Activated T-helper 1 cell treated with anti-CD3 and anti-CD28 coated beads, Interleukin-2, amount 50 U/mL, for 16 hours (primary cell): ENCODE measurements around the gene MIPOL1.
"Not testable (repeated sequence)": the region's sequence is repeated elsewhere in the genome, so short reads cannot be mapped to it uniquely, and the experiment has no call there.

Source experiments
- DNase-seq, 2 donors: peaks; one replicate each; pipeline ENCODE4 v3.0.0-alpha.2; 2020; ENCODE audit warnings: low read depth in 1 of 2, low spot score in 1 of 2

The MIPOL1 gene

DNA sequence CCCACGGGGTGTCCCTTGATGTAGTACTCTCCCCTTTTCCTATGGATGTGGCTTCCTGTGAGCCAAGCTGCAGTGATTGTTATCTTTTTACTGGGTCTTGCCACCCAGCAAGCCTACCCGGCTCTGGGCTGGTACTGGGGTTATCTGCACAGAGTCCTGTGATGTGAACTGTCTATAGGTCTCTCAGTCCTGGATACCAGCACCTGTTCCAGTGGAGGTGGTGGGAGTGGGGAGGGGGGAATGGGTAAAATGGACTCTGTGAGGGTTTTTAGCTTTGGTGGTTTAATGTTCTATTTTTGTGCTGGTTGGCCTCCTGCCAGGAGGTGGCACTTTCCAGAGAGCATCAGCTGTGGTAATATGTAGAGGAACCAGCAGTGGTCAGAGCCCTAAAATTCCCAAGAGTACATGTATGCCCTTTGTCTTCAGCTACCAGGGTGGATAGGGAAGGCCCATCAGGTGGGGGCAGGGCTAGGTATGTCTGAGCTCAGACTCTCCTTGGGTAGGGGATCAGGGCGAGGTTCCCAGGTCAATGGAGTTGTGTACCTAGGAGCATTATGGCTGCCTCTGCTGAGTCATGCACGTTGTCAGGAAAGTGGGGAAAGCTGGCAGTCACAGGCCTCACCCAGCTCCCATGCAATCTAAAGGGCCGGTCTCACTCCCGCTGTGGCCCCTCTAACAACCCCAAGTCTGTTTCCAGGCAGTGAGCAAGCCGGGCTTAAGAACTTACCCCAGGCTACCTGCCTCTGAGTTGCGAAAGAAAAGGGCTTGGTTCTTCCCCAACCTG is 199.6 kb downstream of the MIPOL1 start:
- DNase-seq, result not testable (repeated sequence)

DNA sequence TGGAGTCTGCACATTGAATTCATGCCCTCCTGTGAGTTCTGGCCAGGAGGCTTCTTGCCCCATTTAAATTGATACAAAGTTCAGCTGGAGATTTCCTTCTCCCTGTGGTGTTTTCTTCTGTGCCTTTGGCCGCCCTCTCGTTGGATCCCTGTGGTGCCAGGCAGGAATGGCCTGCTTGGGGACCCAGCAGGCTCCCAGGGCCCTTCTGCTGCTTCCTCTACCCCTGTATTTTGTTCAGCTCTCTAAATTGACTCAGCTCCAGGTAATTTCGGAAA is 200.1 kb downstream of the MIPOL1 start:
- DNase-seq, result no peak

DNA sequence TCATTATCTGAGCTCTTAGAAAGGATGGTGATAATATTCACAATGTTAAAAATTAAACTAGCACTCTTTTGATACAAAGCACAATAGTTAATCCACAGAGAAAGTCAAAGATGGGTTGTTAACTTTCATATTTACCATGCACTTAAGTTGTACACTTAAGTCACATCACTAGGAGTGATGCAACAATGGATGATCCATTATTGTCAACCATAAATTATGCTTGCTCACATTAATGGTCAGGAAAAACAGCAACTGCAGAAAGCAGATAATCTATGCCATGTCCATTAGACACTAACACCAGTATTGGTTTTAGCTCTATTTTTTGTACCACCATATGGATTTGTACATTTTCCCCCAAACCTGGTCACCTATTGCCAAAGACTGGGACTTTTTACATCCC is 201.8 kb downstream of the MIPOL1 start:
- no peak for DNase-seq

DNA sequence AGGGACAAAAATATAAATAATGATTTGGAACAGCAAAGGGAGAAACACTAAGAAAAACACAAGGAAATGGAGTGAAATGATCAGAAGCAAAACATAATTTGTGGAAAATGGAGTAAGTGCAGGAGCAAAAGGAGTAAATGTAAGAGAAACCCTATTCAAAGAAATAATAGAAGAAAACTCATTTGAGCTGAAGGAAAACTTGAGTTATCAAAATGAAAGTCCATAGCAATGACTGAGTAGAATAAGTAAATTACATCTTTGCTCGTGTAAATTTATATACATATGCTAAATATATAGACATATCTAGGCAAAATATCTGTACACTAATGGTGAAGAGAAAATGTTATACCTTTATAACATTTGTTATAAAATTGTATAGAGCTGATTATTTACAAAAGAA is 203.4 kb downstream of the MIPOL1 start:
- no peak for DNase-seq

DNA sequence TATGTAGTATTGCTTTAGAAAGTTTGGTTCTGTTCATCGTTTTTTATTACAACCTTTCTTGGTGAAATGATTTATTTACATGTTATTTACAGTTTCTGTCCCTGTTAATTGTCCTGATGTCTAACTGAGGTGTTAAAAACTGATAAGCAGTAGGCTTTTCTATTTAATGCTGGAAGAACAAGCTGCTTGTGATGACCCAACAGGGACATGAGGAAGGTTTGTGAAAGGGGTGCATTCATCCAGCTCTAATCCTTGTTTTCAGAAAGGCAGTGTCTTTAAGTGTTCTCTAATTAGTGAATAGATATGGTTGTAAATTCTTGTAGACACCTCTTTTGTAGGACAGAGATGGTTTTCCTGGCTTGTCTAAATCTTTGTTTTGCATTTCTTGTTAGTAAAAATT is 205.9 kb downstream of the MIPOL1 start:
- no peak for DNase-seq

DNA sequence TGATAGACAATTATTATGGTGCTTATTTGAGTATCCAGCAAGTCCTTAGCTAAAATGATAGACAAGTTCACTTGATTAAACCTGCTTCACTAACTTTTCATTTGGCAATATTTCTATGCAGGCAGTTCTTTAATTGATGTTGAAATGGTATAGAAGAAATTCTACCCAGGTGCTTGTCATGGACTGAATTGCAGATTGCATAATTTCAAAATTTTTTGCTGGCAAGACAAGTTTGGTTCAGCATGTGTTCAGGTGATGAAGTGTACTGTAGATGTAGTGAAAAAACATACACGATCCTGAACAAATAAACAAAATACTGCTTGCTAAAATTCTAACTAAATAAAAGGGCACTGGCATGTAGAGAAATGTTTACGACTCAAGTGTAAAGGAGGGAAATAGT is 208.4 kb downstream of the MIPOL1 start:
- DNase-seq, result no peak

DNA sequence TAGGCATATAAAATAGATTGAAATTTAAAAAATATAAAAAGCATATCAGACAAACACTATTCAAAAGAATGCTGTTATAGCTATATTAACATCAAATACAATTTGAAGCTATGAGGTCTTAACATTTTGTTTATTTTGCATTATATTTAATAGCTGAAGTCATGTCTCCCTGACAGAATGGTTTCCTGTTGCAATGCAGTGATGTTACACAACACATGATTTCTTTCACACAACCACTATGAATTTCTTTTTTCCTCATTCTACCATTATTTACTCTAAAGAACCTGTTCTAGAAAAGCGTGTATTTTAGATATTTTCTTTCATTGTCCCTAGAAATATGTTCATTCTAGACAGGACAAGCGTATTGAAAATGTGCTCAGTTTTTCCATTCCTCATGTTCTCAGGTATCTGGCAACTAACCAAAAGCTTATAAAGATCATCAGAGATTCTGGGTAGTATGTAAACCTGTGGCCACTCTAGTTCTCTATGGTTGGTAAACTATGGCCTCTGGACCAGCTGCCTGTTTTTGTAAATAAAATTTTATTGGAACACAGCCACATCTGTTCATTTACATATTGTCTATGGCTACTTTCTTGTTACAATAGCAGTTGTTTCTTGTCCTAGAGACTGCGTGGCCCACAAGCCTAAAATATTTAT is 213.5 kb downstream of the MIPOL1 start:
- no peak for DNase-seq

DNA sequence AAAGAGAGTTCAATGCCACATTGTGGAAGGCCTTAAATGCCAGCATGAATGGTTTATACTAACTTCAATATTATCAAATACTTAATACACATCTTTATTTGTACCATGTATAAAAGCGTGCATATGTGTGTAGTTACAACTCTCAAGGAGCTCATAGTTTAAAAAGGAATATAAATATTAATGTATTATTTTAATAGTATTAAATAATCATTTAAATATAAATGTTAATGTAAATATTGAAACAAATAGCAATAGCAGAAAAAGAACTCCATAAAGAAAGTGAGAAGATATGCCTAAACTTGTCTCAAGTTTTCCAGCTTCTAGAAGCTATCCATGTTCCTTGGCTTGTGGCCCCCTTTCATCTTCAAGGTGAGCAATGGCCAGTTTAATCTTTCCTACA is 215.3 kb downstream of the MIPOL1 start:
- DNase-seq, result no peak

DNA sequence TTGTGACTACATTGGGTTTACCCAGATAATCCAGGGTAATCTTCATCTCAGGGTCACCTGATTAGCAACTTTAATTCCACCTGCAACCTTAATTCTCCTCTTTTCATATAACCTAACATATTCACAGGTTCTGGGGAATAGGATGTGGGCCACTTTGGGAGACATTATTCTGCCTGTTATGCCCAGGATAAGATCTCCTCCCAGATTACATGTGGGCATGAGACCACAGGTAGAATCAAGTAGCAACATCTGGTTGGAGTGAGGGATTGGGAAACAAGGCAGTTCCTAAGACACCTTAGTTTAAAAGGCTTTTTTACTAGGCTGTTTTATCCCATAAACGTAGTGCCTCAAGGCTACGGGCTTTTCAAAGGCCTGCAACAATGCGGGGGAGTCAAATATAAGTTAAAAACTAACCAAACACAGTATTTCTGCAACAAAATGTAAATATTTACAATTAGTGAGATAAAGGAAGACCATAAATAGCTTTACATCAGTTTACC is 215.8 kb downstream of the MIPOL1 start:
- DNase-seq, result no peak

DNA sequence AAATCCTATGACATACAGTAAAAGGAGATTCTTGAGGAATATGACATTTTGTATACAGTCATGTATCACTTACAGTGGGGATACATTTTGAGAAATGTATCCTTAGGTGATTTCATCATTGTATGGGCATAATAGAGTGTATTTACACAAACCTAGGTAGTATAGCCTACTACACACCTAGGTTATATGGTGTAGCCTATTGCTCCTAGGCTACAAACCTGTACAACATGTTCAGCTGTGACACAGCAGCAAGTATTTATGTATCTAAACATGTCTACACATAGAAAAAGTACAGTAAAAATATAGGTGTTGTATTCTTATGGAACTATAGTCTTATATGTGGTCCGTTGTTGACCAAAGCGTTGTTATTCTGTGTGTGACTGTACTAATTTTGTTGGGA is 218.5 kb downstream of the MIPOL1 start:
- no peak for DNase-seq

DNA sequence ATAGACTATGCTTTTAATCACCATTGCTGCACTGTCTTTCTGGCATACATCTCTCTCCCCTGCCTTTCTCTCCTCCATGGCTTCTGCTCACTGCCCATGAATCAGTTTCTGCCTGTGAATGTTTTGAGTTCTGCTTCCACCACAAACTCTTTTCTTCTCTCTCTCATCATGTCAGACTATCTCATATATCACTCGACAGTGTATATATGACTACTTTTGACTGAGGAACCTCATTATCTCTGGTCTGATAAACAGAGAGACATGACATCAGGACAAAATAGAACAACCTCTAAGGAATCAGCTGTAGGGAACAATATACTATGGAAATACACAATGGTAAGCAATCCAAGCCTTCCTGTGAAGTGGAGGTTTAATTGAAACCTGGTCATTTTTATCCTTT is 219.4 kb downstream of the MIPOL1 start:
- DNase-seq, result no peak

DNA sequence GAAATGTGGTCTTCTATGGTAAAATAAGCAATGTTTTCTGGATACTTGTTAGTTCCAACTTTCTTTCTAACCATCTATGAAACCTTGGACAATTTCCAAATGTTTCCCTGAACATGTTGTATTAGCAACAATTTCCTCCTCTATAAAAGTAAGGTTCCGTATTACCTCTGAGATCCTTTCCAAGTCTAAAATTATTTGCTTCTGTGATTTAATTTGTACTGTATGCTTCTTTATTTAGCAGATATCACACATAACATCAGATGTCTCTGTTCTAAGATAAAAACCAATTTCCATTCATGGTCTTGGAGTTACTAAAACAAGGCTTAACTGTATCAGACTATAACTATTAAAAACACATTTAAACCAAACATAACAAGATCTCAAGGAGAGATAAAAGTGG is 220.1 kb downstream of the MIPOL1 start:
- DNase-seq, result no peak

DNA sequence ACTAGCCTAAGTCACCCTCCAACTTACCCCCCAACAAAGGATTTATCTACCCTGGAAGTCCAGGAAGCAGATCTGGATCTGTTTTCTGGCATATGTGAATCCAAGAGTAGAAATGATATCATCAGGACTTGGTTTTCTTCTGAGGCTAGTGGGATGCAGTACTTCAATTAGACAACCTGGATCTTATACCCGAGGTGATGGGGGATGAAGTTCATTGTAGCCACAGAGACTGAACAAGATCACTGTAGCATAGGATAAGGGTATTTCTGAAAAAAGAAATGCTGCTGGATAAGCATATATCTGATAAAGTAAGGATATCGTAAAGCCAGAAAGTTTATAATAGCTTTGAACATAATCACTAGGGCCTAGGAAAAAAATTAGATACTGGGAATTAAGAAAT is 222.9 kb downstream of the MIPOL1 start:
- DNase-seq, result no peak

DNA sequence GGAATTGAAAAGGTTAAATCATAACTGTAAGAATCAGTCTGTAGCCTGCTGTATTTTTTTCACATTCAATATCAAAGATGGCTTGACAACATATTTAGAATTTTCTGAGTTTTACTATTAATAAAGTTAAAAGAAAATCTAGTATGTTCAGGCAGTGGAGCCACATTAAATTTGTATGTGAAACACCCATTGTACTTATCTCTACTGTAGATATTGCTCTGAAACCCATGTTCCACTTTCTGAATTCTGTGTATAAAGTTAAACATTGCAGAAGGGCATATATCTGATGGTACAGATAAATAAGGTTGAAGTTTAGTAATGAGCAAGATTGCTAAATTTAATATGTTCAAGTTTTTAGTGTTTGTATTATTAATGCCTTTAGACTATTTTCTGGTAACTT is 224.6 kb downstream of the MIPOL1 start:
- DNase-seq, result no peak

DNA sequence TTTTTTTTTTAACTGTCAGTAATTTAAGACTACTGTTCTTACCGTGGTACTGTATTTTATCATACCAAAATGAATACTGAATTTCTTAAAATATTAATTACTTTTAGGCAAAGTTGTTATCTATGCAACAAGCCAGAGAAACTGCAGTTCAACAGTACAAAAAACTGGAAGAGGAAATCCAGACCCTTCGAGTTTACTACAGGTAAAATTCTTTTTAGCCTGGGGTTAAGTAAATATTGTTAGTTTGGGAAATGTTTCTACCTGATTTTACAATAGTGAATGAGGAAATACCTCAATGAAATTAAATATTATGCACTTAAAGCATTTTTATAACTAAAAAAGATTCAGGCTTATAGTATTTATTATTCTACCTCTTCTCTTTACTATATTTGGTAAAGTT is 225.0 kb downstream of the MIPOL1 start:
- DNase-seq, result no peak

DNA sequence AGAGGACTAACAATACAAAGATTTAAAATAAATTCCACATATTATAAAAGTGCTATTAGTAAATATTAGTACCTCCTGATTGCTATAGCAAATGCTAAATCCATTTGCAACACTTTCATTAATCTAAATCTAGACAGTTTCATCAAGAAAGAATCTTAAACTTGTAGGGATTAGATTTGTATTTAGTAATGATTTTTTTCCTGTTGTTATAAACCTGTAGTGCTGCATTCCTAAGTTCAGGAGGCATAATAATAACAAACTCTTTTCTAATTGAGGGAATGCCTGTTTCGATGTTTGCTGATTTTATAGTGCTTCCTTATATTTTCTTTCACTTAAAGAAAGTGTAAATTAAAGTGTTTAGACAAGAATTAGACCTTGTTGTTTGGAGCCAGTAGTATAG is 231.2 kb downstream of the MIPOL1 start:
- DNase-seq, result no peak

DNA sequence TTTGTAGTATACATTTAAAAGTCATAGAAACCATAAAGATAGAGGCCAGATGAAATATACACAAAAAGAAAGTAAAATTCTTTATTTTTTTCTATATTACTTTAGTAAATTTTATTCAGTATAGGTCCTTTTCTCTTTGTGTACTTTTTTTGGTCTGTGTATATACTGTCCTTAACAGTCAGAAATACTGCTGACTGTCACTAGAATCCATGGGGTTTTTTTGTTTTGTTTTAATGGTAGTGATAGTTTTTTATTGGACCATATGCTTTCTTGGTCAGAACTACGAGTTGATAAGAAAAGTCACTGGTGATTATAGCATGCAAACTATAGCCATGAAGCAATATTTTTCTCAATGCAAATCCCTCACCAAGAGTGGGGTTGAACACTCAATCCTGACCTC is 231.9 kb downstream of the MIPOL1 start:
- no peak for DNase-seq

DNA sequence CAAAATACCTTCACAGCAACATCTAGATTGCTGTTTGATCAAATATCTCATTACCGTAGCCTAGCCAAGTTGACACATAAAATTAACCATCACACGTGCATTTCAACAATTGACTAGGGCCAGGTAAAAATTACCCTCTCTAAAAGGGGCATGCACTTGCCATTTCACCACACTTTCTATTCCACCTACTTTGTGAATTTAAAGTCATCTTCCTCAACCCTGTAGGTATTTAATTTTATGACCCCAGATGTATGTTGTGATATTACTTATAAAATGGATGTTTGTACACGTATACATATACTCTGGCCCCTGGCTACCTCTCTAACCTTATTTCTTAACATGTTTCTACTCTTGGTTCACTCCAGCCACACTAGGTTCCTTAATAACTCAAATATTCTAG is 237.1 kb downstream of the MIPOL1 start:
- DNase-seq, result no peak

DNA sequence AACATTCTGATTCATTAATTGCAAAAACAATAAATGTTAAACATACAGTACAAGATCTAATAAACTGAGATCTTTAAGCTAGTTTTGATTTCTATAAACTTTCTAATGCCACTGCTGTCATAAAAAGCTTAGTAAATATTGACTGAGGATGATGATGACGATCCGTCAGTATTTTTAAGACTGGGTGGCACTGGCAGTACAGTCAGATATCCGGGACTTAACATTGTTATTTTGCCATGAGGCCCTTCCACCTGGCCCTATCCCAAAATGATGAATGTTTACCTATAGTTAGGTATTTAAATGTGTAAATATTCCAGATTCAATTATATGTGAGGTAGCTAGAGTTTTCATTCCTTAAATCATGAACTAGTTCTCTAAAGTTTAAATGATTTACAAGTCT is 238.8 kb downstream of the MIPOL1 start:
- no peak for DNase-seq

DNA sequence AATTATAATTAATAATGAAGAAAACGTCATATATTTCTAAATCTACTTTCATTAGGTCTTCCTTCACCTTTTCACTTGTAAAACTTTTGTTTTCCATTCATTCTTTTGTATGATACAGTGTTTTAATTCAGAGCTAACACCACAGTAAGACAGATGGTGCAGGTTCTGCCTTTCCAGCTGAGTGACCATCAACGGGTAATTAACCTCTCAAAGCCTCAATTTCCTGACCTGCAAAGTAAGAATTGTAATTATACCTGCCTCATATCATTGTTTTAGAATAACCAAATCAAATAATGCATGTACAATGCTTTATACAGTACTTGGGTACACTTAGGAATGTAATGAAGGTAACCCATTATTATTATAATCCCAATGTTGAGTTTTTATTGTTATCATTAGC is 239.8 kb downstream of the MIPOL1 start:
- DNase-seq, result no peak

DNA sequence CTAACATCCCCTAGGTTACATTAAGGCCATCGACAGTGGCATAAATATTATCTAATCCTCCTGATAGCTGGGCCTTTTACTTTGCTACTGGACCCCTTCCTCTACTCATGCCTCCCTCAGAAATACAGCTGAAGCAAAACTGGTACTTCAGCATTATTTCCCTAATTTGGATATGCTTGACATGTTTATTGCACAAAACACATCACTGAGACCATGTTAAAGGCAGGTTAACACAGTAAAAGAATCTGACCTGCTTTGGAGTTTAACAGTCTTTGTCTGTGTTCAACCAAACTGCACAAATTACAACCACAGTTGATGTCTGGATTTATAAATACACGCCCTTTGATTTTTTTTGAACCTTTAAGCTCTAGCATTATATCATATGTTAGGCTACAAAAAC is 240.7 kb downstream of the MIPOL1 start:
- no peak for DNase-seq

DNA sequence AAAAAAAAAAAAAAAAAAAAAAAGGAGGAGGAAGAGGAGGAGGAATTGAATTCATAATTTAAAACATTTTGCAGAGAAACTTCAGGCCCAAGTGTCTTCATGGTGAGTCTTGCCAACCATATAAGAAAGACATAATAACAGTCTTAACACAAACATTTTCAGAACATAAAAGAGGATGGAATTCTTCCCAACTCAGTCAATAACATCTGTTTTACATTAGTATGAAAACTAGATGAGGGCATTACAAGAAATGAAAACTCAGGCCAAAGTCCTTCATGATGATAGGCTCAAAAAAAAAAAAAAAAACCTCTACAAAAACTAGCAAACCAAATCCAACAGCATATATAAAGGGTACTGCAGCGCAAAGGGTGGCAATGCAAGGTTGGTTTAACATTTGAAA is 245.7 kb downstream of the MIPOL1 start:
- DNase-seq, result no peak

DNA sequence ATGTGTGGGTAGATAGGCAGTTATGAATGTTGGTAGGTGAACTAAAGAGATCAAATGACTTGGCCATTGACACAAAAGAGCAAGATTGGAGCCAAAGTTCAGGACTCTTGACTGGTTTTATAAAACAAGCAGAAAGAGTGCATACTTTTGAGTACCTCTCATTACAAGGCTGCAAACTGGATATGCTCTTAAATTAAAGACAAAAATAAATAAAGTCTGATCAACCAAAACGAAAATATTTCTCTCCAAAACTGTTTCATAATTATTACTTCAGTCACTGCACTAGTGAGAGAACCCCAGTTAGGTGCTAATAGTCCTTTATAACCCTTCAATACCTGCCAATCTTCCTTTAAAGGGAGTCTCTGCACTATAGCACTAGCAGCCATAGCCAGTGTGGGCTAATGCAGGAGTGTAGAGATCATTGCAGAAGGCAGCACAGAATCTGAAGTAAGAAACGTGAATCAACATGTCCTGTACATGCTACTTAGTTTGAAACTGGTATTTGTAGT is 250.2 kb downstream of the MIPOL1 start:
- DNase-seq, result no peak
